ENCODE data around the gene RCBTB1.

GRCh38 chr13:49566461-49566860 is 18.9 kb downstream of the RCBTB1 start:
- no peak for TF ChIP-seq CTCF (IDR thresholded peaks at IDR 0.05; ENCODE audit: low read depth, low read length)
- no peak for TF ChIP-seq EZH2phosphoT487 (IDR thresholded peaks at IDR 0.05; ENCODE audit: low read depth)

All from OCI-LY3 (cell line).